OCI-LY7 (cell line): ENCODE results near the gene MAPK11. TPM values are rescaled to one million over a fixed set of nuclear protein-coding genes. Genes with fewer than 3 reads are reported as not detected.

Experiments
- BruUV-seq: library from RNA; stranded (reverse); fragments of 400-500 nt; replicated peaks from 2 replicates; lab custom pipeline; 2021; lab: Mats Ljungman, UMichigan
- CTCF ChIA-PET: fragments of 300-600 bp; sonication (Branson Sonifier 250); formaldehyde crosslinking; loops from one replicate; lab custom pipeline; 2022; ENCODE audit warnings: antibody characterized with exemption; ENCODE audit not compliant: unreplicated experiment; lab: Charles Lee
- POLR2A ChIA-PET: fragments of 300-600 bp; sonication (Branson Sonifier 250); formaldehyde crosslinking; loops from one replicate; lab custom pipeline; 2022; ENCODE audit warnings: antibody characterized with exemption; lab: Charles Lee
- DNase-seq: peaks from one replicate; pipeline ENCODE4 v3.0.0-alpha.2; 2015; ENCODE audit warnings: low spot score
- H2AFZ ChIP-seq: fragments of 200-600 bp; sonication (generic), shearing (Covaris generic); 2 replicates; pipeline ENCODE4 v1.6.1; 2014; ENCODE audit warnings: mild to moderate bottlenecking, antibody characterized with exemption, low read length, moderate library complexity
- H3K27ac ChIP-seq: fragments of 200-600 bp; sonication (generic); 2 replicates; pipeline ENCODE4 v1.5.1; 2014; ENCODE audit warnings: mixed run types, low read depth, mild to moderate bottlenecking, moderate library complexity, low read length, inconsistent platforms; ENCODE audit not compliant: poor library complexity, severe bottlenecking
- H3K36me3 ChIP-seq: fragments of 200-600 bp; sonication (generic); 2 replicates; pipeline ENCODE4 v1.6.1; 2014; ENCODE audit warnings: mild to moderate bottlenecking, antibody characterized with exemption, low read length, moderate library complexity, mixed read lengths; ENCODE audit not compliant: insufficient read depth
- H3K4me1 ChIP-seq: fragments of 200-600 bp; sonication (generic); 2 replicates; pipeline ENCODE4 v1.5.1; 2014; ENCODE audit warnings: mild to moderate bottlenecking, low read length; ENCODE audit not compliant: insufficient read depth, poor library complexity, severe bottlenecking
- H3K4me2 ChIP-seq: fragments of 200-600 bp; sonication (generic); 2 replicates; pipeline ENCODE4 v1.6.1; 2014; ENCODE audit warnings: mild to moderate bottlenecking, low read length
- H3K4me3 ChIP-seq: fragments of 200-600 bp; sonication (generic); 2 replicates; pipeline ENCODE4 v1.5.1; 2014; ENCODE audit warnings: mild to moderate bottlenecking, low read depth, low read length; ENCODE audit not compliant: poor library complexity, severe bottlenecking
- H3K79me2 ChIP-seq: fragments of 200-600 bp; sonication (generic); 2 replicates; pipeline ENCODE4 v1.6.1; 2016; ENCODE audit warnings: low read depth, mild to moderate bottlenecking, low read length, moderate library complexity, mixed read lengths; ENCODE audit not compliant: insufficient read depth
- H3K9me2 ChIP-seq: fragments of 200-600 bp; sonication (generic); 2 replicates; pipeline ENCODE4 v1.6.1; 2016; ENCODE audit warnings: mild to moderate bottlenecking, low read length, mixed read lengths; ENCODE audit not compliant: insufficient read depth
- H3K9me3 ChIP-seq: fragments of 200-600 bp; sonication (generic); 2 replicates; pipeline ENCODE4 v1.6.1; 2014; ENCODE audit warnings: mild to moderate bottlenecking, mixed run types, low read length, mixed read lengths
- H4K20me1 ChIP-seq: fragments of 200-600 bp; sonication (generic); 2 replicates; pipeline ENCODE4 v1.6.1; 2014; ENCODE audit warnings: mild to moderate bottlenecking, antibody characterized with exemption, low read length, moderate library complexity, mixed read lengths; ENCODE audit not compliant: insufficient read depth
- CTCF ChIP-seq: fragments of 200-600 bp; sonication (generic); conservative IDR thresholded peaks from 2 replicates; pipeline ENCODE4 v1.5.1; 2014; ENCODE audit warnings: mild to moderate bottlenecking, antibody characterized with exemption, low read length, moderate library complexity, mixed read lengths
- EZH2phosphoT487 ChIP-seq: fragments of 200-600 bp; sonication (generic); IDR thresholded peaks from 2 replicates; pipeline ENCODE4 v1.6.1; 2018; ENCODE audit warnings: low read depth, borderline replicate concordance, mild to moderate bottlenecking, mixed run types, antibody characterized with exemption, low read length, moderate library complexity, mixed read lengths
- intact Hi-C: fragments of 100-400 bp; cut with micrococcal nuclease; formaldehyde crosslinking; loops from one replicate; pipeline ENCODE4 v1.10.0; 2022; ENCODE audit not compliant: unreplicated experiment
- total RNA-seq, 2 experiments: library from RNA; depleted of rRNA in 1 of 2; stranded (reverse); fragments of >200 nt in 1 of 2; shearing (Covaris generic) in 1 of 2; gene quantifications; 2 replicates each; pipeline ENCODE4 v1.2.3, GENCODE V29; 2014 to 2022

The MAPK11 gene
- total RNA-seq, 2 experiments from 2014 or later, result 12.0 to 19.7 TPM

- no peak for TF ChIP-seq CTCF
- TF ChIP-seq EZH2phosphoT487, result no peak
- Histone ChIP-seq H3K9me2 (no peaks in the 10 kb centered on the region), H4K20me1 (no peaks in the 10 kb centered on the region), H3K27ac (peak overlapping the region; percentile 48), H3K36me3 (peaks cover 22% of the 10 kb centered on the region; the same call in 1 of the 2 replicates), H2AFZ (no peak overlapping the region), H3K9me3 (no peaks in the 10 kb centered on the region), H3K4me3 (peak overlapping the region; percentile 83), H3K79me2 (peaks cover 15% of the 10 kb centered on the region), H3K4me1 (peaks cover 25% of the 10 kb centered on the region), H3K4me2 (peak overlapping the region; percentile 83)
- ChIA-PET POLR2A (interaction anchor here (0.6 to 0.9 kb wide), 2 partner anchors 10 to 70 kb away, joined by 5 to 6 read pairs; partner anchors contain the start of gene HDAC10), CTCF (no interaction called here)
- intact Hi-C loops, result no loop called here
- peak; percentile 68 for DNase-seq
- BruUV-seq, result no TSS peak
These were observed 9.2 kb downstream of the MAPK11 start for GRCh38 chr22:50260801-50261614.

- no peak for DNase-seq
- H3K36me3 ChIP-seq, result peaks cover 27% of the 10 kb centered on the region; the same call in 1 of the 2 replicates
- peaks cover 25% of the 10 kb centered on the region for H3K4me1 ChIP-seq
- intact Hi-C loops, result no loop called here
- H3K4me2 ChIP-seq, result peak overlapping the region; percentile 83
- no peaks in the 10 kb centered on the region for H4K20me1 ChIP-seq
- BruUV-seq, result no TSS peak
- TF ChIP-seq CTCF (no peak), EZH2phosphoT487 (no peak)
- CTCF ChIA-PET, result interaction anchor here (0.5 kb wide), 1 partner anchor 247 kb away, joined by 3 read pairs; the partner anchor contains the start of genes LMF2 and NCAPH2
- H3K9me2 ChIP-seq, result no peaks in the 10 kb centered on the region
- peak overlapping the region; percentile 83 for H3K4me3 ChIP-seq
- H3K79me2 ChIP-seq, result peaks cover 15% of the 10 kb centered on the region
- POLR2A ChIA-PET, result interaction anchor here (0.6 kb wide), 1 partner anchor 10 kb away, joined by 3 read pairs; no protein-coding TSS in a partner anchor
- no peak overlapping the region for H2AFZ ChIP-seq
- no peaks in the 10 kb centered on the region for H3K9me3 ChIP-seq
- peak overlapping the region; percentile 48 for H3K27ac ChIP-seq
These were observed 9.8 kb downstream of the MAPK11 start for GRCh38 chr22:50260434-50260800.

GRCh38 chr22:50259302-50259701, 10.9 kb downstream of the MAPK11 start:
- BruUV-seq, result no TSS peak
- Histone ChIP-seq H3K4me1 (peaks cover 21% of the 10 kb centered on the region), H4K20me1 (no peaks in the 10 kb centered on the region), H3K4me3 (no peak overlapping the region), H3K79me2 (peaks cover 15% of the 10 kb centered on the region), H3K4me2 (no peak overlapping the region), H3K36me3 (peaks cover 30% of the 10 kb centered on the region; the same call in 1 of the 2 replicates), H3K27ac (no peak overlapping the region), H2AFZ (no peak overlapping the region), H3K9me2 (no peaks in the 10 kb centered on the region), H3K9me3 (no peaks in the 10 kb centered on the region)
- DNase-seq, result no peak
- intact Hi-C loops, result no loop called here
- TF ChIP-seq CTCF (no peak), EZH2phosphoT487 (no peak)
- ChIA-PET CTCF (no interaction called here), POLR2A (no interaction called here)
